ENCODE results near the gene AFG3L2. TPM values are rescaled to one million over a fixed set of nuclear protein-coding genes. Genes with fewer than 3 reads are reported as not detected.

Gene AFG3L2
- total RNA-seq, 1 experiment from 2014 or later = 73.5 TPM

DNA sequence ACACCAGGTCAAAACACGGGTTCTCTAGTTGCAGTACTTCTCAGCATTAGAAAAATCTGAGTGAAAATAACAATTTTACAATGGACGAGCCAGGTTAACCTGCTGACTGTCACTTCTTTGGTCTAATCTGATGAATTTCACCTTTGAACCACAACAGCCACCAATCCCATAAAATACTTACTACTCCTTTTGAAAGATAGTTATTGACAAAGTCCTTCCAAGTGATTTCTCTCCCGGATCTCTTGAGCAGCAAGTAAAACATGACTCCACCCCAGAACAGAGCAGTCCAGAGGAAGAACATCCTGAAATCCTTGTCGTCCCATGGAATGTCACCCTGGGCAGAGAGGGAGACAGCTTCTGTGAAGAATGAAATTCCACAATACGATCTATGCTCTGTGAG, 10.2 kb downstream of the AFG3L2 start:
- H4K20me1 ChIP-seq (ENCODE audit: control insufficient read depth, insufficient read depth, insufficient read length) = no peaks in the 10 kb centered on the region
- Mint-ChIP-seq H3K4me3 (no peak overlapping the region), H3K27ac (peak overlapping the region in 2 of 3 experiments; percentile 0 to 1; a peak in 1 of 7 replicates), H3K36me3 (ENCODE audit: insufficient read depth in 1 of 3, low read depth in 3 of 3) (peaks cover 21 to 76% (median 55%) of the 10 kb centered on the region in 3 experiments; a peak in 6 of 7 replicates), H3K9me3 (no peaks in the 10 kb centered on the region), H3K27me3 (ENCODE audit: low read depth) (no peaks in the 10 kb centered on the region; the same call in 1 of the 2 replicates), H3K4me1 (no peaks in the 10 kb centered on the region)
- no peak overlapping the region for H3K18ac ChIP-seq (ENCODE audit: insufficient read length, low read depth, low read length)
- no peak for DNase-seq
- H2BK12ac ChIP-seq (ENCODE audit: insufficient read length, low read depth, low read length) = no peak overlapping the region
- no peak for TF ChIP-seq CTCF (conservative IDR thresholded peaks at IDR 0.05)
- H3K4me1 ChIP-seq (ENCODE audit: insufficient read depth, low read length) = no peaks in the 10 kb centered on the region
- no peak overlapping the region for H3K9ac ChIP-seq (ENCODE audit: extremely low read depth, insufficient read length, low read length)
- no peak overlapping the region for H2AK5ac ChIP-seq (ENCODE audit: insufficient read length, low read length)
- WGBS (ENCODE audit: extremely low coverage, insufficient read length, low lambda C conversion rate) = no CpG with 5 or more reads among the region's 5 CpGs
- no peaks in the 10 kb centered on the region for H3K23me2 ChIP-seq (ENCODE audit: insufficient read length, low read depth, low read length, poor library complexity, severe bottlenecking)
- H3K14ac ChIP-seq (ENCODE audit: insufficient read depth, low read length) = no peak overlapping the region
- no peak overlapping the region for H4K8ac ChIP-seq (replicated peaks; ENCODE audit: insufficient read length, low read depth, low read length)
- no peaks in the 10 kb centered on the region for H3K9me3 ChIP-seq (ENCODE audit: control insufficient read depth, low read depth, low read length)
- no peak overlapping the region for H3K56ac ChIP-seq (ENCODE audit: insufficient read length, low read depth, low read length)
- H4K91ac ChIP-seq (ENCODE audit: insufficient read length, low read depth, low read length) = no peak overlapping the region
- H2BK15ac ChIP-seq (ENCODE audit: low read depth, low read length) = no peak overlapping the region
- no peak overlapping the region for H3K27ac ChIP-seq (ENCODE audit: insufficient read length, low read depth, low read length)
- no peaks in the 10 kb centered on the region for H3K27me3 ChIP-seq (ENCODE audit: insufficient read depth, low read length)
- H2BK20ac ChIP-seq (ENCODE audit: low read depth, low read length, poor library complexity, severe bottlenecking) = no peak overlapping the region
- peaks cover 2% of the 10 kb centered on the region; the same call in 1 of the 2 replicates for H3K79me2 ChIP-seq (ENCODE audit: insufficient read depth, low read length)
- no peak overlapping the region for H4K5ac ChIP-seq (ENCODE audit: insufficient read length, low read depth, low read length)
- H3K4ac ChIP-seq (ENCODE audit: low read depth, low read length) = no peak overlapping the region
- no peak overlapping the region for H3T11ph ChIP-seq (ENCODE audit: low read length)
- H3K79me1 ChIP-seq (ENCODE audit: insufficient read depth, low read depth, low read length, poor library complexity, severe bottlenecking) = peaks cover 2% of the 10 kb centered on the region
- H2BK120ac ChIP-seq (ENCODE audit: low read depth, low read length, poor library complexity, severe bottlenecking) = no peak overlapping the region
- H3K23ac ChIP-seq (ENCODE audit: insufficient read length, low read depth, low read length) = no peak overlapping the region
- no peak overlapping the region for H2AFZ ChIP-seq (ENCODE audit: low read length)
- H3K4me2 ChIP-seq (ENCODE audit: insufficient read depth, insufficient read length, low read length) = no peak overlapping the region
- no peak overlapping the region for H2BK5ac ChIP-seq (ENCODE audit: insufficient read length, low read length)
